Neural progenitor cell (in vitro differentiated cells): ENCODE measurements around the gene OR51G2.

Experiments used
- CTCF ChIP-seq: fragments of 200-600 bp; sonication (generic); IDR thresholded peaks from 2 replicates; pipeline ENCODE4 v1.5.1; 2017; ENCODE audit warnings: antibody characterized with exemption, mild to moderate bottlenecking
- EZH2 ChIP-seq: fragments of 200-600 bp; sonication (generic); IDR thresholded peaks from 2 replicates; pipeline ENCODE4 v1.6.1; 2017; ENCODE audit warnings: antibody characterized with exemption, mild to moderate bottlenecking, moderate library complexity
- EZH2phosphoT487 ChIP-seq: fragments of 200-600 bp; sonication (generic); IDR thresholded peaks from 2 replicates; pipeline ENCODE4 v1.6.1; 2017; ENCODE audit warnings: antibody characterized with exemption

GRCh38 chr11:4947505-4947904, 28.4 kb upstream of the OR51G2 start, which contains the start of gene OR51A4:
- TF ChIP-seq CTCF (no peak), EZH2 (no peak), EZH2phosphoT487 (no peak)
